KMS-11 (cell line): ENCODE data around the gene CD151.

ENCODE experiments used
- H2AFZ ChIP-seq: fragments of 200-600 bp; sonication (generic); 2 replicates; pipeline ENCODE4 v1.6.1; 2016; ENCODE audit warnings: antibody characterized with exemption, mixed run types, low read depth
- H3K27ac ChIP-seq: fragments of 200-600 bp; sonication (generic); 2 replicates; pipeline ENCODE4 v1.6.1; 2016; ENCODE audit warnings: mild to moderate bottlenecking, mixed run types
- H3K27me3 ChIP-seq: fragments of 200-600 bp; sonication (generic); 2 replicates; pipeline ENCODE4 v1.6.1; 2017; ENCODE audit warnings: mild to moderate bottlenecking, low read depth, mixed run types, moderate library complexity; ENCODE audit not compliant: insufficient read depth
- H3K36me3 ChIP-seq: fragments of 200-600 bp; sonication (generic); 2 replicates; pipeline ENCODE4 v1.6.1; 2017; ENCODE audit warnings: mild to moderate bottlenecking, mixed run types; ENCODE audit not compliant: insufficient read depth
- H3K4me1 ChIP-seq: fragments of 200-600 bp; sonication (generic); 2 replicates; pipeline ENCODE4 v1.6.1; 2016; ENCODE audit warnings: mild to moderate bottlenecking, low read depth, mixed run types; ENCODE audit not compliant: poor library complexity, severe bottlenecking
- H3K4me2 ChIP-seq: fragments of 200-600 bp; sonication (generic); 2 replicates; pipeline ENCODE4 v1.7.0; 2016; ENCODE audit warnings: mild to moderate bottlenecking, mixed run types
- H3K4me3 ChIP-seq: fragments of 200-600 bp; sonication (generic); IDR thresholded peaks from 2 replicates; pipeline ENCODE4 v1.6.1; 2017; ENCODE audit warnings: low read depth, low read length, mixed read lengths; ENCODE audit not compliant: insufficient read depth
- H3K79me2 ChIP-seq: fragments of 200-600 bp; sonication (generic); 2 replicates; pipeline ENCODE4 v1.6.1; 2016; ENCODE audit warnings: low read depth, mixed run types; ENCODE audit not compliant: insufficient read depth
- H3K9ac ChIP-seq: fragments of 200-600 bp; sonication (generic); 2 replicates; pipeline ENCODE4 v1.6.1; 2016; ENCODE audit warnings: mild to moderate bottlenecking, mixed run types
- H4K20me1 ChIP-seq: fragments of 200-600 bp; sonication (generic); 2 replicates; pipeline ENCODE4 v1.6.1; 2016; ENCODE audit warnings: mild to moderate bottlenecking, mixed run types; ENCODE audit not compliant: insufficient read depth
- CTCF ChIP-seq: fragments of 200-600 bp; sonication (generic); conservative IDR thresholded peaks from 2 replicates; pipeline ENCODE4 v1.6.1; 2017; ENCODE audit warnings: low read depth, mild to moderate bottlenecking, antibody characterized with exemption, low read length, moderate library complexity, mixed read lengths

The CD151 gene

GRCh38 chr11:832529-833113 is at the start of gene CD151:
Gene CD151 (plus strand): TSS chr11:832952. CDS start chr11:836070, 3,118 bp downstream.
- no peaks in the 10 kb centered on the region for H3K79me2 ChIP-seq
- peak within 1 kb of the TSS; percentile 49; the same call in 1 of the 2 replicates for H3K9ac ChIP-seq
- no peaks in the 10 kb centered on the region for H4K20me1 ChIP-seq
- H3K4me1 ChIP-seq = peaks cover 51% of the 10 kb centered on the region
- no peak within 1 kb of the TSS for H3K4me3 ChIP-seq
- no peaks in the 10 kb centered on the region for H3K36me3 ChIP-seq
- TF ChIP-seq CTCF = no peak
- no peak within 1 kb of the TSS for H3K27ac ChIP-seq
- peak within 1 kb of the TSS; percentile 68 for H3K4me2 ChIP-seq
- peak within 1 kb of the TSS; percentile 26; the same call in 1 of the 2 replicates for H2AFZ ChIP-seq
- peaks cover 35% of the 10 kb centered on the region for H3K27me3 ChIP-seq

- Histone ChIP-seq H3K27ac (no peak overlapping the region), H3K4me1 (peaks cover 2% of the 10 kb centered on the region)
Observed at GRCh38 chr11:783581-784015, 49.2 kb upstream of the CD151 start.

GRCh38 chr11:786235-787083 is 46.3 kb upstream of the CD151 start:
- no peak overlapping the region for H3K27ac ChIP-seq

More at GRCh38 chr11:783581-784015, 49.2 kb upstream of the CD151 start:
- Histone ChIP-seq H3K79me2 (no peaks in the 10 kb centered on the region), H3K4me2 (no peak overlapping the region), H3K36me3 (no peaks in the 10 kb centered on the region), H4K20me1 (no peaks in the 10 kb centered on the region), H3K27me3 (no peaks in the 10 kb centered on the region), H3K4me3 (no peak overlapping the region), H3K9ac (no peak overlapping the region), H2AFZ (no peak overlapping the region)
- no peak for TF ChIP-seq CTCF

GRCh38 chr11:787084-787675 is 45.6 kb upstream of the CD151 start:
- H3K36me3 ChIP-seq = no peaks in the 10 kb centered on the region
- no peak overlapping the region for H3K27ac ChIP-seq
- H3K27me3 ChIP-seq = no peaks in the 10 kb centered on the region
- no peak overlapping the region for H3K4me2 ChIP-seq
- no peak overlapping the region for H3K4me3 ChIP-seq
- no peak overlapping the region for H3K9ac ChIP-seq
- H3K79me2 ChIP-seq = no peaks in the 10 kb centered on the region
- no peak for TF ChIP-seq CTCF
- no peaks in the 10 kb centered on the region for H4K20me1 ChIP-seq
- H2AFZ ChIP-seq = no peak overlapping the region
- peaks cover 12% of the 10 kb centered on the region for H3K4me1 ChIP-seq

More at GRCh38 chr11:786235-787083, 46.3 kb upstream of the CD151 start:
- Histone ChIP-seq H3K4me3 (no peak overlapping the region), H3K9ac (no peak overlapping the region), H3K4me1 (peaks cover 12% of the 10 kb centered on the region), H3K27me3 (no peaks in the 10 kb centered on the region), H3K4me2 (no peak overlapping the region), H2AFZ (no peak overlapping the region), H3K79me2 (no peaks in the 10 kb centered on the region), H3K36me3 (no peaks in the 10 kb centered on the region), H4K20me1 (no peaks in the 10 kb centered on the region)
- TF ChIP-seq CTCF = no peak
